ENCODE measurements around the gene UBXN10. TPM values are rescaled to one million over a fixed set of nuclear protein-coding genes. Genes with fewer than 3 reads are reported as not detected.

The UBXN10 gene
- total RNA-seq, 4 donors from 2014 or later = 12.2 to 27.9 (median 14.4) TPM

GRCh38 chr1:20211511-20211931 lies 25.6 kb downstream of the UBXN10 start:
- WGBS = 69% methylated on average over 4 of the region's 4 CpGs

GRCh38 chr1:20212085-20212684 lies 26.3 kb downstream of the UBXN10 start:
- no peak for DNase-seq (ENCODE audit: extremely low spot score)
- H3K27ac ChIP-seq (replicated peaks in 1 of 4) = no peak overlapping the region
- TF ChIP-seq POLR2A (IDR thresholded peaks at IDR 0.05; ENCODE audit: low read depth) (no peak), CTCF (IDR thresholded peaks at IDR 0.05) (no peak), POLR2AphosphoS5 (IDR thresholded peaks at IDR 0.05) (no peak), EP300 (IDR thresholded peaks at IDR 0.05) (no peak)
- H3K9me3 ChIP-seq = no peaks in the 10 kb centered on the region
- no peak overlapping the region for H3K4me3 ChIP-seq
- H3K36me3 ChIP-seq = no peaks in the 10 kb centered on the region
- 63% methylated on average over 11 of the region's 11 CpGs for WGBS
- peaks cover 0 to 7% (median 0%) of the 10 kb centered on the region in 4 donors for H3K27me3 ChIP-seq
- intact Hi-C loops (cut with DNase I) = loop anchor here (10.0 kb wide), 1 partner anchor 163 kb away; no protein-coding TSS in a partner anchor
- peaks cover 0 to 16% (median 12%) of the 10 kb centered on the region in 4 donors for H3K4me1 ChIP-seq

More at GRCh38 chr1:20211511-20211931, 25.6 kb downstream of the UBXN10 start:
- Histone ChIP-seq H3K27me3 (peaks cover 0 to 7% (median 0%) of the 10 kb centered on the region in 4 donors), H3K4me3 (no peak overlapping the region), H3K9me3 (no peaks in the 10 kb centered on the region), H3K4me1 (peaks cover 0 to 16% (median 12%) of the 10 kb centered on the region in 4 donors), H3K36me3 (no peaks in the 10 kb centered on the region), H3K27ac (replicated peaks in 1 of 4) (no peak overlapping the region)
- no peak for DNase-seq (ENCODE audit: extremely low spot score)
- intact Hi-C loops (cut with DNase I) = loop anchor here (10.0 kb wide), 1 partner anchor 163 kb away; no protein-coding TSS in a partner anchor
- TF ChIP-seq EP300 (IDR thresholded peaks at IDR 0.05) (no peak), POLR2A (IDR thresholded peaks at IDR 0.05; ENCODE audit: low read depth) (no peak), CTCF (IDR thresholded peaks at IDR 0.05) (no peak), POLR2AphosphoS5 (IDR thresholded peaks at IDR 0.05) (no peak)

- no peak overlapping the region for H3K4me3 ChIP-seq
- 9% methylated on average over 20 of the region's 21 CpGs for WGBS
- H3K4me1 ChIP-seq = peaks cover 0 to 16% (median 12%) of the 10 kb centered on the region in 4 donors
- no peaks in the 10 kb centered on the region for H3K9me3 ChIP-seq
- intact Hi-C loops (cut with DNase I) = loop anchor here (1.0 to 10.0 kb wide), 2 partner anchors 162 to 281 kb away; no protein-coding TSS in a partner anchor
- TF ChIP-seq CTCF (IDR thresholded peaks at IDR 0.05) = peak; percentile 65 to 84 (median 80)
- TF ChIP-seq EP300 (IDR thresholded peaks at IDR 0.05) = no peak
- TF ChIP-seq POLR2AphosphoS5 (IDR thresholded peaks at IDR 0.05) = no peak
- no peak for TF ChIP-seq POLR2A (IDR thresholded peaks at IDR 0.05; ENCODE audit: low read depth)
- H3K36me3 ChIP-seq = no peaks in the 10 kb centered on the region
- H3K27me3 ChIP-seq = peaks cover 0 to 7% (median 0%) of the 10 kb centered on the region in 4 donors
- no peak overlapping the region for H3K27ac ChIP-seq (replicated peaks in 1 of 4)
- DNase-seq (ENCODE audit: extremely low spot score) = no peak
Measured at GRCh38 chr1:20212685-20213331, 26.9 kb downstream of the UBXN10 start.

GRCh38 chr1:20215716-20216115 lies 29.8 kb downstream of the UBXN10 start:
- Histone ChIP-seq H3K9me3 (no peaks in the 10 kb centered on the region), H3K4me3 (no peak overlapping the region), H3K27me3 (peaks cover 0 to 5% (median 0%) of the 10 kb centered on the region in 4 donors), H3K4me1 (peaks cover 0 to 16% (median 12%) of the 10 kb centered on the region in 4 donors), H3K36me3 (no peaks in the 10 kb centered on the region), H3K27ac (replicated peaks in 1 of 4) (no peak overlapping the region)
- 87% methylated on average over 6 of the region's 6 CpGs for WGBS
- DNase-seq (ENCODE audit: extremely low spot score) = no peak
- no peak for TF ChIP-seq EP300 (IDR thresholded peaks at IDR 0.05)
- TF ChIP-seq POLR2AphosphoS5 (IDR thresholded peaks at IDR 0.05) = no peak
- no peak for TF ChIP-seq POLR2A (IDR thresholded peaks at IDR 0.05; ENCODE audit: low read depth)
- no peak for TF ChIP-seq CTCF (IDR thresholded peaks at IDR 0.05)
- intact Hi-C loops (cut with DNase I) = loop anchor here (10.0 kb wide), 1 partner anchor 159 kb away; no protein-coding TSS in a partner anchor

Measured in esophagus muscularis mucosa (tissue), 4 donors.